Tongue (tissue), 2 donors: Measurements from ENCODE around the gene MAP3K21. TPM values are rescaled to one million over a fixed set of nuclear protein-coding genes. Genes with fewer than 3 reads are reported as not detected.

Experiments used
- DNase-seq: peaks from one replicate; pipeline ENCODE4 v3.0.0-alpha.2; 2015
- total RNA-seq: library from RNA; depleted of rRNA; stranded (reverse); fragments of >200 nt; gene quantifications from one replicate; pipeline ENCODE4 v1.2.3, GENCODE V29; 2014

MAP3K21 gene
- total RNA-seq, 1 donor from 2014 or later: 1.4 TPM

DNA sequence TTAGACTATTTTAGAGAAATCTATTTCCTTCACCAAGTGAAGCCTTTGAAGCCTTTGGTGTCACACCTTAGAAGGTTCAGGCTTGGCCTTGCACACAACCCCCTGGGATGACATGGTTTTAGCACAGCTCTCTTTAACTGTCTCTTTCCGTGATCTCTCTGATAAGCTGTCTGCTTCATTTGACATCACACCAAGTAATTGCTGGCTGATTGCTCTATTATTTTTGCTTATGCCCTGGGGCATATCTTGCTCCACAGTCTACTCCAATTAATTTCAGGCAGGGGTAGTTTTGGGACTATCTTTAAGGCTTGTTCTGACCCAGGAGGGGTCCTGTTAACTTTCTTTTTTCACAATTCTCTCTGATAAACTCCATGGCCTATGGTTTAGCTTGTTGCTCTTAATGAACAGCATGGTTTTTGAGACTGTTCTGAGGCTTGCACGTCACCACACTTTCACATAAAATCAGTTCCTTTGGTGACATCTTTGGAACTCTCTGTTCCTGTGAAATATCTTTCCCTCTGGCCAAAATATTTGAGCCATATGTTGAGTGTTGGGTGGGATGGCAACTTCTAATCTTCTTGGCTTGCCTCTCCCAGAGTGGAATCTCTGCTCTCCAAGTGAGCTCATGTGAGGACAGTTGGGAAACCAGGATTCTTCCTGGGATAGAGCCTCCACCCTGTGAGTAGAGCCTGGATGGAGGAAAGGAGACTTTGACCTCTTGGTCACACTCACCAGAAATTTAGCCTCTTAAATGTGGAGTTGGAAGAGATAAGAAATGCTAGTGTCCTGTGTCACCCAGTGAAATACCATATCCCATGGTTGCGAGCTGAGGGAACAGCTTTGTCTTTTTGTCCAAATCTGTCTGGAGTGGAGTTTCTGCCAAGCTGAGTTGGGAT is 63.6 kb downstream of the MAP3K21 start:
- DNase-seq: no peak

DNA sequence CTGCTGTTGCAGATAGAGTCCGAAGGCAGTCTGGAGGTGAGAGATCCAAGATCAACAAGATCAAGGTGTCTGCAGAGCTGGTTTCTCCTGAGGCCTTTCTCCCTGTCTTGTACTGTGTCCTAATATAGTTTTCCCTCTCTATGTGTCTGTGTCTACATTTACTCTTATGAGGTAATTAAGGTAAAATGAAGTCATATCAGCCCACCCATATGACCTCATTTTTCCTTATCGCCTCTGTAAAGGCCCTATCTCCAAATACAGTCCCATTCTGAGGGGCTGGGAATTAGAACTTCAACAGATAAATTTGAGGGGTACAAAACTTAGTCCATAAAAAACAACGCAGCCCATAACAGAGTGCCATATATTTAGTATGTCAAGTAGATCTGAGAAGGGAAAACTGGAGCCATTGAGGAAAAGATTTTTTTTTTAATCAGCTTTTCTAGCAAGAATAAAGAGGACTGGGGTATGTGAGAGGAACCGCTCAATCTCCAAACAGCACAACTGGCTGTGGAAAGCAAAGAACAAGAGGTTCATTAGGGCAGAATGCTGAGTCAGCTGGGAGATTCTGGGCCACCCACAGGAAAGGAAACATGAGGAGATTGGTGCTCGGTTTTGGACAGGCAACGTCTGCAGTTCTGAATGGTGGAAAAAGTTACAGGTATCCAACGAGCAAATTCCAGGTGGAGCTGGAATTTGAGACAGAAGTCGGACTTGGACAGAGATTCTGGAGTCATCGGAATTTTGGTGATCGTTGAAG is 65.7 kb downstream of the MAP3K21 start:
- no peak for DNase-seq

DNA sequence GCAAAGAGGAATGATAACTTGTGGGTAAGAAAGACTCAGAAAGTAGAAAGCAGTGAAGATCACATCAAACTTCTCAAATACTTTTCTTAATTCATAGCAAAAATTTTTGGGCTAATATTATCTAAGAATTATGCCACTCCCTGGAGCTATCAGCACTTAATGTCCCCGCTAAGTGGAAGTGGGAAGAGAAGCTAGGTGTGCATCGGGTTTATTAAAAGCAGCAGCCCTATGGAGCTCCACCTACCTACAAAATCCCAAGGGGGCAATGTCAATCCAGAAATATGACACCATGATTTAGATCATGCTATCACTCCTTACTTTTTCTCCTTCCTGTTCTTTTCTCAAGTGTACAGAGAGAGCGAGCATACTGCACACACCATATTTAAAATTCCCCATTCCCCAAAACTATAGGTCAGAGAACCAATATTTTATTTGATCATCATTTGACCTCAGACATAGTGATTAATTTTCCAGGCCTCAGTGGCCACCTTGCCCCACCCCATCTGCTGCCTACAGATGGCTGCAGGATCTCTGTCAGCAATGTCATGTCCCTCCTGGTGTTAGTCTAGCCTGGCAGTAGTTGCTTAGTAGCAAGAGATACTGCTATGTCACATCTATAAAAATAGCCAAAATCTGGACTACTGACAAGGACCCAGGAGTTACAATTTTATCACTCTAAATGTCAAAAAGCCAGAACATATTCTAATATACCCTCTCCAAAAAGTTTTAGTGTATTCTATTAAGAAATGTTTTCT is 66.6 kb downstream of the MAP3K21 start:
- DNase-seq: no peak

DNA sequence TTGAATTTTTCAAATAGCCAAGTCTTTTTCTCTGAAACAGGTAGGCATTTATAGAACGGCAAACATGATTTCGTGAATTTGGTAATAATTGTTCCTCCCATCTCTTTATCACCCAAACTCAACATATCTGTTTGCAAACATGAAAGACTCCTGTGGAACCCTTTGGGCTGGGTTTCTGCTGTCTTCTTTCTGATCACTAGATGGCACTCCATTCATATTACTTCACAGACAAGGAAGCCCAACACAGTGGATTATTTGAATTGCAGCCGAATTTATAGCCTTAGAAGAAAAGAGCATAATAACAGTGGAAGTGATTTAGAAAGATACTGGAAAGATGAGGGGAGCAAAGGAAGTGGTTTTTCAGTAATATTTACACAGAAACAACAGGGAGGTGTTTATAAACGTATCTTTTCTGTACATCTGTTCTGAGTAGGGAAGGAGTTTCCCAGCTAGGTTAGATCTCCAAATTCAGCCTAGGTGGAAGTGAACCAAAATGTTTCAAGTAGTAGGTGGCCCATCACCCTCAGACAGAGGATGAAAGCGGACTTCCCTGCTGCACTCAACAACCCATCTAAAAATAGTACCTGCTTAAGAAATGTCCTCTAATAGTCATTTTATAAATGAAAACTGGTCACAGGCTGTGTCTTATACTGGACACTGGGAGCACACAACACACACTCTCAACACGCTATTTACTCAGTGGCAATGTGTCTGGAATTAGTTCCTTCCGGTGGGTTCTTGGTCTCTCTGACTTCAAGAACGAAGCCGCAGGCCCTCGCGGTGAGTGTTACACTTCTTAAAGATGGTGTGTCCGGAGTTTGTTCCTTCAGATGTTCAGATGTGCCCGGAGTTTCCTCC is 67.6 kb downstream of the MAP3K21 start:
- peak; percentile 77 for DNase-seq

DNA sequence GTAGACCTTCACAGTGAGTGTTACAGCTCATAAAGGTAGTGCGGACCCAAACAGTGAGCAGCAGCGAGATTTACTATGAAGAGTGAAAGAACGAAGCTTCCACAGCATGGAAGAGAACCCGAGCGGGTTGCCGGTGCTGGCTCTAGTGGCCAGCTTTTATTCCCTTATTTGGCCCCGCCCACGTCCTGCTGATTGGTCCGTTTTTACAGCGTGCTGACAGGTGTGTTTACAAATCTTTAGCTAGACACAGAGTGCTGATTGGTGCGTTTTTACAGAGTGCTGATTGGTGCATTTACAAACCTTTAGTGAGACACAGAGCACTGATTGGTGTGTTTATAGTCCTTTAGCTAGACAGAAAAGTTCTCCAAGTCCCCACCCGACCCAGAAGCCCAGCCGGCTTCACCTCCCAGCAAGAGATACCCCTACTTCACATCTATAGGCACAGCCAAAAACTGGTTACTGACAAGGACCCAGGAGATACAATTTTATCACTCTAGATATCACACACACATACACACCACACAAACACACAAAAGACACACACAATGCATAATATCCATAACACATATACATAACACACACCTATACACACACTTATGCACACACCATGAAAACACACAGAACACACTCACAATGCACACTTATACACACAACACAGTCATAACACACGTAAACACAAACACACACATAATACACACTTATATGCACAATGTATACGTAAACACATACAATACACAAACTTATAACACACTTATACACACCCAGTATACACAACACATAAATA is 68.5 kb downstream of the MAP3K21 start:
- DNase-seq: no peak

DNA sequence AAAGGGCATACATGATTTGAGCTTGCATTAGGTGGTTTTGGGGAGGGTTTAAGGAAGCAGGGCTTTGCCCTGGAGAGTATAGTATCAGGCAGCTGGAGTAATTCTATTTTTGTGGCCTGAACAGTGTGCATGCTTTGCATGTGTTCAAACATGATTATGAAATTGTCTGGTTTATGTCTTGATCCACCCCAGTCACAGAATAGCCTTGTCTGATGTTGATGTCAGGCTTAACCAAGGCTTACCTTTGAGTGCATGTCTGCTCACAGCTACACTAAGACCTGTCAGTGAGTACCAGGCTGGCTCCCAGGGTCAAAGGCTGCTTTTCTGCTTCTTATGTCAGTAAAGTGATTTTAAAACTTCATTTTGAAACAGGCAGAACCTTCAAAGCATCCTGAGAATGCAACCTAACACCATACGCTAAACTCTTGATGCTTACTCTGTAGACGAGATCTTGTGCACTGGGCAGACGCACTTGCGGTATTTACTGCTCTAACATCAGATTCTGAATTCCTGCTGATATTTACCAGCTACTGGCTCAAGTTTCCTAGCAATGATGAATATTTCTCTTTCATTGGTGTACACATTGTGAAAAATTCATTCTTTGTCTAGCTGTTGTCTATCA is 78.9 kb downstream of the MAP3K21 start:
- peak; percentile 48 for DNase-seq

DNA sequence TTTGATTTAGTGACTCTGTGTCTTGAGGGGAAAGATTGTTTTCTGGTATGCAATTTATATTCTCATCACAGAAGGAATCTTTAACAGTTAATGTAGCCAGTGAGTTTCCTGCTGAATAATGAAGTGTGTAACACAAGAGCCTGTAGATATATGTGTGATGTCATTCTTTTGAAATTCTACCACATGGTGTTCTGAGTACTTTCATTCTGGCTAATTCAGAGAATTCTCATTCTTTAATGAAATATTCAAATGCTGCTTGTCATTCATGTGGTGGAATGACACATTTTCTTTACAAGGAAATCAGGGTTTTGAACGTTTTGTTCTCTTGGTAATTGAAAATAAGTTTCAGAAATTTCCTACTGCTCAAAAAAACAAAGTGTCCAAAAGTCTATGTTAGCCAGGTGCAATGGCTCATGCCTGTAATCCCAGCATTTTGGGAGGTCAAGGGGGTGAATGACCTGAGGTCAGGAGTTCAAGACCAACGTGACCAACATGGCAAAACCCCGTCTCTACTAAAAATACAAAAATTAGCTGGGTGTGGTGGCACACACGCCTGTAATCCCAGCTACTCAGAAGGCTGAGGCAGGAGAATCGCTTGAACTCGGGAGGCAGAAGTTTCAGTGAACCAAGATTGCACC is 79.6 kb downstream of the MAP3K21 start:
- DNase-seq: no peak

DNA sequence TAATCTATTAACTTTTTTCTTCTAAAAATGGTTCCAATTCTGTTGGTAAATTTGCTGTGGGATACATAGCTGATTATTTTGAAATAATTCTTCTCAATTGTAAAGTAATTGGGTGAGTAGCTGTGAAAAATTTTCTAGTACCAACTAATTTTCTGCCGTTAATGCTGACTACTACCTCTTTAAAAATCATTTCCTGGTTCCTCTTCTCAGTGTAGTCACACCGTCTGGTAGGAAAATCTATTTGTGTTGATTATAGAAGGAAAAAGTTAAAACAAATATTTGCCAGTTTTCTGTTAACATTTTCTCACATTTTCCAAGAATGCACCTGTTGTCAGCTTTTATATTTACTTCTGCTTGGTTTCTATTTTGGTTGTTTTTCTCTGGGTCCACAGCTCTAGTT is 82.0 kb downstream of the MAP3K21 start:
- DNase-seq: no peak

DNA sequence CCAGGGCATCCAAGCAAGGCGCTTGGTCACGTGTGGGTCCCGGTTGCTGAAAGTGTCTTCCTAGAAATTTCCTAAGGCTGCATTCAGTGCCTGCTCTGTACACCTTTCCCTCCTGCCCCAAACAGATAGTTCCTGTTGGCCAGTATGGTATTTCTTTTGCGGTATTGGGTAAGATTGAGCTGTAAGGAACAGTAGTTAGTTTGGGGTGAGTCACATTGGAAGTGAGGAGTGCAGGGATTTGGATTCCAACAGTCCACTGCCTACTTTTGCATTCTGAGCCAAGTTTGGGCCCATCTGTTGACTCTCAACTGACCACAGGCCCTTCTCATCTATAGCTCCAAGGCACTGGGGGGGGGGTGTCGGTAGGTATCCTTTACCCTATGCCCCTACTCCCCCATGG is 83.4 kb downstream of the MAP3K21 start:
- no peak for DNase-seq

DNA sequence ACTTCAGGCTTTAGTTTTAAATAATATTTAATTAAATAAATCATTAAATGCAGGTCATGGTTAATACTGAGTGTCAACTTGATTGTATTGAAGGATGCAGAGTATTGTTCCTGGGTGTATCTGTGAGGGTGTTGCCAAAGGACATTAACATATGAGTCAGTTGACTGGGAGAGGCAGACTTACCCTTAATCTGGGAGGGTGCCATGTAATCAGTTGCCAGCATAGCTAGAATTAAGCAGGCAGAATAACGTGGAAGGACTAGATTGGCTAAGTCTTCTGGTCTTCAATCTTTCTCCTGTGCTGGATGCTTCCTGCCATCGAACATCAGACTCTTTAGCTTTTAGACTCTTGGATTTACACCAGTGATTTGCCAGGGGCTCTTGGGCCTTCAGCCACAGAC is 85.3 kb downstream of the MAP3K21 start:
- DNase-seq: no peak

DNA sequence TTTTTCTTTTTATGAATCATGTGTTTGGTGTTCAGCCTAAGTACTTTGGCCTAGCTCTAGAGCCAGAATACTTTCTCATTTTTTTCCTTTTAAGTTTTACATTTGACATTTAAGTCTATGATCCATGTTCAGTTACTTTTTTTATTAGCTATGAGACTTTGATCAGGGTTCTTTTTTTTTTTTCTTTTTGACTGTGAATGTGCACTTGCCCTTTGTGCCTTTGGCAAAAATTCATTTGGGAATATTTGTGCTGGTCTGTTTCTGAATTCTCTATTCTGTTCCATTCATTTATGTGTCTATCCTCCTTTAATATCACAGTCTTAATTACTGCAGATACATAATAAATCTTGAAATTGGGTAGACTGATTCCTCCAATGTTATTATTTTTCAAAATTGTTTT is 93.8 kb downstream of the MAP3K21 start:
- no peak for DNase-seq

DNA sequence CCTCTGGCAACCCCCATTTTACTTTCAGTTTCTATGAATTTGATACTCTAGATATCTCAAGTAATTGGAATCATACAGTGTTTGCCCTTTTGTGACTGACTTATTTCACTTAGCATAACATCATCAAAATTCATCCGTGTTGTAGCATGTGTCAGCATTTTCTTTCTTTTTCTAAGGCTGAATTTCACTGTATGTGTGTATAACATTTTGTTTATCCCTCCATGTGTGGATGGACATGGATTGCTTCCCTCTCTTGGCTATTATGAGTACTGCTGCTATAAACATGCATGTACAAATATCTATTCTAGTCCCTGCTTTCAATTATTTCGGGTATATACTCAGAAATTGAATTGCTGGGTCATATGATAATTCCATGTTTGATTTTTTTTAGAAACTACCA is 97.3 kb downstream of the MAP3K21 start:
- no peak for DNase-seq

DNA sequence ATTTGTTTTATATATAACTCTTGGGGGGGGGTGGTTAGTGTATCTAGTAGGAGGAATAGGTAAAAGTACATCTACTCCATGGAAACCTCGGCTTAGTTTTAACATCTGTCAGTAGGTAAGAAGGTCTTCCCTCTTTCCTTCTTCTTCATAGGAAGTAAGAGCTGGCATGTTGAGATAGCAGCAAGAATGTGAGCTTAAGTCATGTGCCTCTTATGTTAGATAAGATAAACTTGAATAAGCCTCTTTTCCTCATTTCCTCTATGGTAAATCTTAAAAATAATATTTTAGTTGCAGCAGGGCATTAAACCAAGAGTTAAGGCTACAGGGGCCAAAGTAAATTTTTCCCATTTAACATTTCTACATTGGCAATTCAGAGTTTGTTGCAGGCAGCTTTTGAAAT is 100.4 kb downstream of the MAP3K21 start:
- no peak for DNase-seq

DNA sequence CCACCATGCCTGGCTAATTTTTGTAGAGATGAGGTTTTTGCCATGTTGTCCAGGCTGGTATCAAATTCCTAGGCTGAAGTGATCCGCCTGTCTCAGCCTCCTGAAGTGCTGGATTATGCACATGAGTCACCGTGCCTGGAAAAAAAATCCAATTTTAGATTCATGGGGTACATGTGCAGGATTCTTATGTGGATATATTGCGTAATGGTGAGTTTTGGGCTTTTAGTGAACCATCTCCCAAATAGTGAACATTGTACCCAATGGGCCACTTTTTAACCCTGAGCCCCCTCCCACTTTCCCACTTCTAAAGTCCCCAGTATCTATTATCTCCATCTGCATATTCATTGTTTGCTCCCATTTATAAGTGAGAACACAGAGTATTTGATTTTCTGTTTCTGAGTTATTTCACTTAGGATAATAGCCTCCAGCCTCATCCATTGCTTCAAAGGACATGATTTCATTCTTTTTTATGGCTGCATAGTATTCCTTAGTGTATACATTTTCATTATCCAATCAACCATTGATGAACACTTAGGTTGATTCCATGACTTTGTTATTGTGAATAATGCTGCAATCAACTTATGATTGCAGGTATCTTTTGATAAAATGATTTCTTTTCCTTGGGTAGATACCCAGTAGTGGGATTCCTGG is 104.4 kb downstream of the MAP3K21 start:
- DNase-seq: no peak

DNA sequence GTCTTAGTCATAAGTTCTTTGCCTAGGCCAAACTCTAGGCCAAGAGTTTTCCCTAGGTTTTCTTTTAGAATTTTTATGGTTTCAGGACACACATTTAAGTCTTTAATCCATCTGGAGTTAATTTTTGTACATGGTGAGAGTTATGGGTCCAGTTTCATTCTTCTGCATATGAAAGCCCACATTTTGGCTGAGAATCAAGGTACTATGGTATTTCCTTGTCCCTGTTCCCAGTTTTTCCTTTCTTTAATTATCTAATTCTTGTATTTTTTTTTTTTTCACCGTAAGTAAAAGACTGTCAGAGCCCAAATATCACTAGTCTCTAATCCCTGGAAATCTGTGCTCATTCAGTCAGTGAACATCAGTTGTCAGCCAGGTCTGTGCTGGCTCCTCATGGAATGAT is 105.4 kb downstream of the MAP3K21 start:
- DNase-seq: no peak

DNA sequence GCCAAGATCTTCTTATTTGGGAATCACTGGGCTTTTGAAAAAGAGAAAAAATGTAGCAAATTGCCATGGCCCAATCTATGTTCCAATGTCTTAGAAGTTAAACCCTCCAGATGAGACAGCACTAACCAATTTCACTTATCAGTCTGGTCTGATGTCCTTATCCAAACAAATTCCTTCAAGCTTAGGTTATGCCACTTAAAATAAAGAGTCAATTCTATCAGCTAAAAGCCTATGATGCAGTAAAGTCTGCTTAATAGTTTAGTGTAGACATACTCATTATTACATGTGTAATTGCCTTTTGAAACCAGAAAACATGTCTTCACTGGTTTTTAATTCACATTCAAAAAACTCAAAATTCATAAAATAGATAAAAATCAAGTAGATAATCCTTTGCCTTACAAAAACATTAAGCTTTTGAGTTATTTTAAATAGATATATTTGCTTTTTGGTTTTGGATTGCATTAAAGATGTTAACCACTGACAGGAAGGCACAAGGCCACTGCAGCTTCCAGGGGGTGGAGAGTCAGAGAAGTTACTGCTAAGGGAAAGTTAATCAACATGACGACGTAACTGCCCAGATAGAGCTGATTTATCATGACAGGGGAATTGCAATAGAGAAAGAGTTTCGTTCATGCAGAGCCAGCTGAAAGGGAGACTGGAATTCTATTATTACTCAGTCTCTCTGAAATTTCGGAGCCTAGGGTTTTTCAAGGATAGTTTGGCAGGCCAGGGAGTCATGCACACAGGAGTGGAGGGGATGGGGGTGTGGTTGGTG is 106.1 kb downstream of the MAP3K21 start:
- DNase-seq: no peak
